NCI-H1417 (cell line): Measurements from ENCODE around the gene PNPO.

Experiments
- DNase-seq, 3 experiments: peaks; one replicate each; lab custom pipeline; 2025; lab: John Stamatoyannopoulos, UW

PNPO gene

GRCh38 chr17:47997586-47997985 is 56.2 kb downstream of the PNPO start:
- DNase-seq: no peak

- DNase-seq: no peak
Measured at GRCh38 chr17:47998044-47998443, 56.7 kb downstream of the PNPO start.
